HepG2 (cell line): ENCODE results near the gene THOC6. TPM values are rescaled to one million over a fixed set of nuclear protein-coding genes. Genes with fewer than 3 reads are reported as not detected.

Experiments used
- HNRNPUL1 ChIP-seq: fragments of 200-400 bp; formaldehyde crosslinking; IDR thresholded peaks from 2 replicates; pipeline ENCODE4 v1.6.1; 2017; ENCODE audit warnings: low read depth, mild to moderate bottlenecking, low read length, moderate library complexity
- PHF21A ChIP-seq: sonication (generic); formaldehyde crosslinking; IDR thresholded peaks from 2 replicates; pipeline ENCODE4 v1.5.0; 2020; ENCODE audit warnings: mild to moderate bottlenecking, missing genetic modification reagents
- SAP130 ChIP-seq: IDR thresholded peaks from 2 replicates; pipeline ENCODE4 v1.6.1; 2016; ENCODE audit warnings: low read depth
- SMARCE1 ChIP-seq: fragments of 450-650 bp; IDR thresholded peaks from 2 replicates; pipeline ENCODE4 v1.6.1; 2017; ENCODE audit warnings: borderline replicate concordance
- TBX3 ChIP-seq: fragments of 450-650 bp; IDR thresholded peaks from 2 replicates; pipeline ENCODE4 v1.6.1; 2017; ENCODE audit warnings: antibody characterized with exemption, mild to moderate bottlenecking, inconsistent platforms, borderline replicate concordance
- TEAD3 ChIP-seq: optimal IDR thresholded peaks from 2 replicates; pipeline ENCODE3; 2016; ENCODE audit warnings: borderline replicate concordance
- ZNF225 ChIP-seq: sonication (generic); formaldehyde crosslinking; IDR thresholded peaks from 2 replicates; pipeline ENCODE4 v1.4.0; 2020; ENCODE audit warnings: mild to moderate bottlenecking, missing genetic modification reagents
- ZNF703 ChIP-seq: sonication (generic); formaldehyde crosslinking; IDR thresholded peaks from 2 replicates; pipeline ENCODE4 v1.5.1; 2020; ENCODE audit warnings: missing genetic modification reagents, mild to moderate bottlenecking, moderate library complexity, borderline replicate concordance
- ZNF709 ChIP-seq: sonication (generic); formaldehyde crosslinking; IDR thresholded peaks from 2 replicates; pipeline ENCODE4 v1.5.0; 2020; ENCODE audit warnings: mild to moderate bottlenecking, missing genetic modification reagents
- ZNF737 ChIP-seq: sonication (generic); formaldehyde crosslinking; IDR thresholded peaks from 2 replicates; pipeline ENCODE4 v1.5.0; 2020; ENCODE audit warnings: missing genetic modification reagents, mild to moderate bottlenecking, borderline replicate concordance
- ZNF816 ChIP-seq: sonication (generic); formaldehyde crosslinking; IDR thresholded peaks from 2 replicates; pipeline ENCODE4 v1.8.0; 2022; ENCODE audit warnings: missing genetic modification reagents, mild to moderate bottlenecking, borderline replicate concordance
- polyA plus RNA-seq, 8 experiments: library from polyadenylated mRNA; depleted of rRNA in 3 of 8; stranded (reverse) in 7 of 8; unstranded in 1 of 8; fragments of >200 nt; fragmentation: Illumina TruSeq in 4 of 8; extraction: Trizol in 4 of 8; gene quantifications; 2 replicates each; pipeline versions ENCODE4 v1.2.1 to v1.2.3, GENCODE V29; 2011 to 2016; ENCODE audit warnings: low read depth in 4 of 8, missing spikeins in 1 of 8, mixed read lengths in 1 of 8; ENCODE audit not compliant: insufficient read depth in 1 of 8
- total RNA-seq, 5 experiments: library from RNA; depleted of rRNA; stranded (reverse); fragments of >200 nt; fragmentation: Illumina TruSeq; extraction: Trizol; gene quantifications; 2 replicates each; pipeline ENCODE4 v1.2.3, GENCODE V29; 2016; ENCODE audit warnings: low read depth in 1 of 5
- TF ChIP-seq, protein P1 (sequence below): sonication (generic); formaldehyde crosslinking; IDR thresholded peaks from 2 replicates; pipeline ENCODE4 v1.4.0; 2020; ENCODE audit warnings: missing genetic modification reagents
- TF ChIP-seq, protein P2 (sequence below): sonication (generic); formaldehyde crosslinking; IDR thresholded peaks from 2 replicates; pipeline ENCODE4 v1.5.1; 2020; ENCODE audit warnings: missing genetic modification reagents, mild to moderate bottlenecking, borderline replicate concordance
- TF ChIP-seq, protein P3 (sequence below): sonication (generic); formaldehyde crosslinking; IDR thresholded peaks from 2 replicates; pipeline ENCODE4 v1.4.0; 2020; ENCODE audit warnings: mild to moderate bottlenecking, missing genetic modification reagents
- TF ChIP-seq, protein P4 (sequence below): sonication (generic); formaldehyde crosslinking; IDR thresholded peaks from 2 replicates; pipeline ENCODE4 v1.8.0; 2022; ENCODE audit warnings: low read depth, missing genetic modification reagents

Gene THOC6
- total and polyA plus RNA-seq, 2 of the 13 experiments (the other 11 are each of a cell fraction or from before 2014, with no cell fraction given): 32.1 to 37.0 TPM

DNA sequence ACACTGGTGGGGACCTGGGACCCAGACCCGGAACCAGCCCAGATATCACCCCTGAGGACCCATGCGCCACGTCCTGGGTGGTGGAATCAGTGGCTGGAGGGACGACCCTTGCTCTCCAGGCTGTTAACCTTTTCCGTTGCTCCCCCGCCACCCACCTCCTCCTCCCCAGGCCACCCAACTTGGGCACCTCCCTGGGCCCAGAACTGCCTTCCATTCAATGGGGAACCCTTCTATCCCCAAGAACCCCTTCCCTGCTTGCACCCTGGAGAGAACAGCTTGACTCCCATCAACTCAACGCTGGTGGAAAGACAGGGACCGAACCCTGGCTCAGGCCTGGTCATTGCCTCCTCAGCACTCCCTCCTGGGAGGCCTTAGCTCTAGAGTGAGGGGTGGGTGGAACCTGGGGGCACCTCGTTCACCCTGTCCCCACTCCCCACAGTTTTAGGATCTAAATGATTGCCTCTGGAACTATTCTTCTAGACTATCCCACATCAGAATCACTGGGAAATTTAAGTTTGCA lies 35.9 kb downstream of the THOC6 start (continued):
- TF ChIP-seq, protein P1, sequence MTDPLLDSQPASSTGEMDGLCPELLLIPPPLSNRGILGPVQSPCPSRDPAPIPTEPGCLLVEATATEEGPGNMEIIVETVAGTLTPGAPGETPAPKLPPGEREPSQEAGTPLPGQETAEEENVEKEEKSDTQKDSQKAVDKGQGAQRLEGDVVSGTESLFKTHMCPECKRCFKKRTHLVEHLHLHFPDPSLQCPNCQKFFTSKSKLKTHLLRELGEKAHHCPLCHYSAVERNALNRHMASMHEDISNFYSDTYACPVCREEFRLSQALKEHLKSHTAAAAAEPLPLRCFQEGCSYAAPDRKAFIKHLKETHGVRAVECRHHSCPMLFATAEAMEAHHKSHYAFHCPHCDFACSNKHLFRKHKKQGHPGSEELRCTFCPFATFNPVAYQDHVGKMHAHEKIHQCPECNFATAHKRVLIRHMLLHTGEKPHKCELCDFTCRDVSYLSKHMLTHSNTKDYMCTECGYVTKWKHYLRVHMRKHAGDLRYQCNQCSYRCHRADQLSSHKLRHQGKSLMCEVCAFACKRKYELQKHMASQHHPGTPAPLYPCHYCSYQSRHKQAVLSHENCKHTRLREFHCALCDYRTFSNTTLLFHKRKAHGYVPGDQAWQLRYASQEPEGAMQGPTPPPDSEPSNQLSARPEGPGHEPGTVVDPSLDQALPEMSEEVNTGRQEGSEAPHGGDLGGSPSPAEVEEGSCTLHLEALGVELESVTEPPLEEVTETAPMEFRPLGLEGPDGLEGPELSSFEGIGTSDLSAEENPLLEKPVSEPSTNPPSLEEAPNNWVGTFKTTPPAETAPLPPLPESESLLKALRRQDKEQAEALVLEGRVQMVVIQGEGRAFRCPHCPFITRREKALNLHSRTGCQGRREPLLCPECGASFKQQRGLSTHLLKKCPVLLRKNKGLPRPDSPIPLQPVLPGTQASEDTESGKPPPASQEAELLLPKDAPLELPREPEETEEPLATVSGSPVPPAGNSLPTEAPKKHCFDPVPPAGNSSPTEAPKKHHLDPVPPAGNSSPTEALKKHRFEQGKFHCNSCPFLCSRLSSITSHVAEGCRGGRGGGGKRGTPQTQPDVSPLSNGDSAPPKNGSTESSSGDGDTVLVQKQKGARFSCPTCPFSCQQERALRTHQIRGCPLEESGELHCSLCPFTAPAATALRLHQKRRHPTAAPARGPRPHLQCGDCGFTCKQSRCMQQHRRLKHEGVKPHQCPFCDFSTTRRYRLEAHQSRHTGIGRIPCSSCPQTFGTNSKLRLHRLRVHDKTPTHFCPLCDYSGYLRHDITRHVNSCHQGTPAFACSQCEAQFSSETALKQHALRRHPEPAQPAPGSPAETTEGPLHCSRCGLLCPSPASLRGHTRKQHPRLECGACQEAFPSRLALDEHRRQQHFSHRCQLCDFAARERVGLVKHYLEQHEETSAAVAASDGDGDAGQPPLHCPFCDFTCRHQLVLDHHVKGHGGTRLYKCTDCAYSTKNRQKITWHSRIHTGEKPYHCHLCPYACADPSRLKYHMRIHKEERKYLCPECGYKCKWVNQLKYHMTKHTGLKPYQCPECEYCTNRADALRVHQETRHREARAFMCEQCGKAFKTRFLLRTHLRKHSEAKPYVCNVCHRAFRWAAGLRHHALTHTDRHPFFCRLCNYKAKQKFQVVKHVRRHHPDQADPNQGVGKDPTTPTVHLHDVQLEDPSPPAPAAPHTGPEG (CRISPR knock-in tag): no peak
- TF ChIP-seq ZNF737 (CRISPR knock-in tag) (no peak), TBX3 (no peak), HNRNPUL1 (no peak), ZNF709 (CRISPR knock-in tag) (0 out of 2 replicates have a peak, but pooled peaks have one; percentile 65), ZNF703 (CRISPR knock-in tag) (0 out of 2 replicates have a peak, but pooled peaks have one; percentile 16), ZNF816 (CRISPR knock-in tag) (0 out of 2 replicates have a peak, but pooled peaks have one; percentile 50), SMARCE1 (no peak), ZNF225 (CRISPR knock-in tag) (no peak), TEAD3 (CRISPR knock-in tag) (no peak), PHF21A (CRISPR knock-in tag) (no peak), SAP130 (CRISPR knock-in tag) (no peak)
- TF ChIP-seq, protein P2, sequence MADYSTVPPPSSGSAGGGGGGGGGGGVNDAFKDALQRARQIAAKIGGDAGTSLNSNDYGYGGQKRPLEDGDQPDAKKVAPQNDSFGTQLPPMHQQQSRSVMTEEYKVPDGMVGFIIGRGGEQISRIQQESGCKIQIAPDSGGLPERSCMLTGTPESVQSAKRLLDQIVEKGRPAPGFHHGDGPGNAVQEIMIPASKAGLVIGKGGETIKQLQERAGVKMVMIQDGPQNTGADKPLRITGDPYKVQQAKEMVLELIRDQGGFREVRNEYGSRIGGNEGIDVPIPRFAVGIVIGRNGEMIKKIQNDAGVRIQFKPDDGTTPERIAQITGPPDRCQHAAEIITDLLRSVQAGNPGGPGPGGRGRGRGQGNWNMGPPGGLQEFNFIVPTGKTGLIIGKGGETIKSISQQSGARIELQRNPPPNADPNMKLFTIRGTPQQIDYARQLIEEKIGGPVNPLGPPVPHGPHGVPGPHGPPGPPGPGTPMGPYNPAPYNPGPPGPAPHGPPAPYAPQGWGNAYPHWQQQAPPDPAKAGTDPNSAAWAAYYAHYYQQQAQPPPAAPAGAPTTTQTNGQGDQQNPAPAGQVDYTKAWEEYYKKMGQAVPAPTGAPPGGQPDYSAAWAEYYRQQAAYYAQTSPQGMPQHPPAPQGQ: no peak
- TF ChIP-seq, protein P3, sequence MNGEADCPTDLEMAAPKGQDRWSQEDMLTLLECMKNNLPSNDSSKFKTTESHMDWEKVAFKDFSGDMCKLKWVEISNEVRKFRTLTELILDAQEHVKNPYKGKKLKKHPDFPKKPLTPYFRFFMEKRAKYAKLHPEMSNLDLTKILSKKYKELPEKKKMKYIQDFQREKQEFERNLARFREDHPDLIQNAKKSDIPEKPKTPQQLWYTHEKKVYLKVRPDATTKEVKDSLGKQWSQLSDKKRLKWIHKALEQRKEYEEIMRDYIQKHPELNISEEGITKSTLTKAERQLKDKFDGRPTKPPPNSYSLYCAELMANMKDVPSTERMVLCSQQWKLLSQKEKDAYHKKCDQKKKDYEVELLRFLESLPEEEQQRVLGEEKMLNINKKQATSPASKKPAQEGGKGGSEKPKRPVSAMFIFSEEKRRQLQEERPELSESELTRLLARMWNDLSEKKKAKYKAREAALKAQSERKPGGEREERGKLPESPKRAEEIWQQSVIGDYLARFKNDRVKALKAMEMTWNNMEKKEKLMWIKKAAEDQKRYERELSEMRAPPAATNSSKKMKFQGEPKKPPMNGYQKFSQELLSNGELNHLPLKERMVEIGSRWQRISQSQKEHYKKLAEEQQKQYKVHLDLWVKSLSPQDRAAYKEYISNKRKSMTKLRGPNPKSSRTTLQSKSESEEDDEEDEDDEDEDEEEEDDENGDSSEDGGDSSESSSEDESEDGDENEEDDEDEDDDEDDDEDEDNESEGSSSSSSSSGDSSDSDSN (CRISPR knock-in tag): 0 out of 2 replicates have a peak, but pooled peaks have one; percentile 9
- TF ChIP-seq, protein P4, sequence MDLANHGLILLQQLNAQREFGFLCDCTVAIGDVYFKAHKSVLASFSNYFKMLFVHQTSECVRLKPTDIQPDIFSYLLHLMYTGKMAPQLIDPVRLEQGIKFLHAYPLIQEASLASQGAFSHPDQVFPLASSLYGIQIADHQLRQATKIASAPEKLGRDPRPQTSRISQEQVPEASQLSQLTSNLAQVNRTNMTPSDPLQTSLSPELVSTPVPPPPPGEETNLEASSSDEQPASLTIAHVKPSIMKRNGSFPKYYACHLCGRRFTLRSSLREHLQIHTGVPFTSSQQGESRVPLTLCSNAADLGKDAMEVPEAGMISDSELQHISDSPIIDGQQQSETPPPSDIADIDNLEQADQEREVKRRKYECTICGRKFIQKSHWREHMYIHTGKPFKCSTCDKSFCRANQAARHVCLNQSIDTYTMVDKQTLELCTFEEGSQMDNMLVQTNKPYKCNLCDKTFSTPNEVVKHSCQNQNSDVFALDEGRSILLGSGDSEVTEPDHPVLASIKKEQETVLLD (CRISPR knock-in tag): no peak
